ENCODE measurements around the gene LRRC8D. TPM values are rescaled to one million over a fixed set of nuclear protein-coding genes. Genes with fewer than 3 reads are reported as not detected.

Gene LRRC8D
- total RNA-seq, 4 donors from 2014 or later, result 28.9 to 113 (median 58.8) TPM

DNA sequence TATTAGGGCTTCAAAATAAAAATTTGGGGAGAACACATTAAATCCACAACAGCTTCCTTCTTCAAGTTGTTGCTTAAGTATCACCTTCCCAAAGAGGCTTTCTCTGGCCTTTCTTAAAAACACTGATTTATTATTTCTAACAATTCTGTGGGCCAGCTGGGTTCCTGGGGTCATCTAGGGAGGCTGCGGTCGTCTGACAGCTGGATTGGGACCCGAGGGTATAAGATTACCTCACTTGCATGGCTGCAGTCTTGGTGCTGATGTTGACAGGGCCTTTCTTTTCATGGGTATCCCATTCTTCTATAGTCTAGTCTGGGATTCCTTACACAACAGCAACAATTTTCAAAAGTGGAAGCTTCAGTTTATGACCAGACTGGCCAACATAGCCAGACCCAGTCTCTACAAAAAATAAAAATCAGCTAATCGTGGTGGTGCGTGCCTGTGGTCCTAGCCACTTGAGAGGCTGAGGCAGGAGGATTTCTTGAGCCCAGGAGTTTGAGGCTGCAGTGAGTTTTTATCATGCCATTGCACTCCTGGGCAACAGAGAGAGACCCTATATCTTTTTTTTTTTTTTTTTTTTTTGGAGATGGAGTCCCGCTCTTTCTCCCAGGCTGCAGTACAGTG is 128.0 kb downstream of the LRRC8D start:
- no peak overlapping the region for H3K4me3 ChIP-seq

DNA sequence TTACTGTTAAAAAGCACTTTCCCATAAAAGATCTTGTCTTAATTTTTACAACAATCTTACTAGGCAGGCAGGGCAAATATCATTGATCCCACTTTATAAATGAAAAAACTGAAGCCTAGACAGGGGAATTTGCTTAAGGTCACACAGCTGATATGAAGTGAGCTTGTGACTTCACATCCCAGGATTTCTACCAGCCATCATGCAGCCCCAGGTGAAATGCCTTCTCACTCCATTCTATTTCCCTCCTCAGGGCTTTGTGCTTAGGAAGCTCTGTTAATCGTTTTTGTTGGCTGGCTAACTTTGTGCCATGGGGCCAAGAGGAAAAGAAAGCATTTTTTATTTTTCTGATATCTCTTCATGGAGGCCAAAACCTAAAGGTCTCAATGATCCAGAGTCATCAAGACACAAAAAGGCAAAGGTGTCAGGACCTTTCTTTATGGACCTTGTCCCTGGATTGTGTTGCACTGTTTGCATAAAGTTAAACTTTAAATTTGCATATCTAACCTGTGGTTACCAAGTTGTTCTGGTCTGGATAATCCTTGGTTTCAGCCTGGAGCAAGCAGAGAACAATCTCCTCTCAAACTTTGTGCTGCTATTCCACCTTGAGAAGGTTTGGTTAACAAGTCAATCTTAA is 129.3 kb downstream of the LRRC8D start:
- no peaks in the 10 kb centered on the region for H3K27me3 ChIP-seq
- DNase-seq, result no peak
- H3K4me3 ChIP-seq, result no peak overlapping the region
- TF ChIP-seq, protein P1, sequence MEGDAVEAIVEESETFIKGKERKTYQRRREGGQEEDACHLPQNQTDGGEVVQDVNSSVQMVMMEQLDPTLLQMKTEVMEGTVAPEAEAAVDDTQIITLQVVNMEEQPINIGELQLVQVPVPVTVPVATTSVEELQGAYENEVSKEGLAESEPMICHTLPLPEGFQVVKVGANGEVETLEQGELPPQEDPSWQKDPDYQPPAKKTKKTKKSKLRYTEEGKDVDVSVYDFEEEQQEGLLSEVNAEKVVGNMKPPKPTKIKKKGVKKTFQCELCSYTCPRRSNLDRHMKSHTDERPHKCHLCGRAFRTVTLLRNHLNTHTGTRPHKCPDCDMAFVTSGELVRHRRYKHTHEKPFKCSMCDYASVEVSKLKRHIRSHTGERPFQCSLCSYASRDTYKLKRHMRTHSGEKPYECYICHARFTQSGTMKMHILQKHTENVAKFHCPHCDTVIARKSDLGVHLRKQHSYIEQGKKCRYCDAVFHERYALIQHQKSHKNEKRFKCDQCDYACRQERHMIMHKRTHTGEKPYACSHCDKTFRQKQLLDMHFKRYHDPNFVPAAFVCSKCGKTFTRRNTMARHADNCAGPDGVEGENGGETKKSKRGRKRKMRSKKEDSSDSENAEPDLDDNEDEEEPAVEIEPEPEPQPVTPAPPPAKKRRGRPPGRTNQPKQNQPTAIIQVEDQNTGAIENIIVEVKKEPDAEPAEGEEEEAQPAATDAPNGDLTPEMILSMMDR (IDR thresholded peaks at IDR 0.05), result no peak
- TF ChIP-seq POLR2A (IDR thresholded peaks at IDR 0.05), result no peak
- H3K27ac ChIP-seq, result no peak overlapping the region
- H3K36me3 ChIP-seq, result no peaks in the 10 kb centered on the region
- H3K9me3 ChIP-seq, result no peaks in the 10 kb centered on the region
- no peaks in the 10 kb centered on the region for H3K4me1 ChIP-seq

More for the DNA sequence above, 128.0 kb downstream of the LRRC8D start:
- no peaks in the 10 kb centered on the region for H3K27me3 ChIP-seq
- no peak overlapping the region for H3K27ac ChIP-seq
- DNase-seq, result no peak
- no peaks in the 10 kb centered on the region for H3K4me1 ChIP-seq
- no peaks in the 10 kb centered on the region for H3K36me3 ChIP-seq
- no peaks in the 10 kb centered on the region for H3K9me3 ChIP-seq
- no peak for TF ChIP-seq POLR2A (IDR thresholded peaks at IDR 0.05)
- TF ChIP-seq, protein P1 (IDR thresholded peaks at IDR 0.05), result no peak

DNA sequence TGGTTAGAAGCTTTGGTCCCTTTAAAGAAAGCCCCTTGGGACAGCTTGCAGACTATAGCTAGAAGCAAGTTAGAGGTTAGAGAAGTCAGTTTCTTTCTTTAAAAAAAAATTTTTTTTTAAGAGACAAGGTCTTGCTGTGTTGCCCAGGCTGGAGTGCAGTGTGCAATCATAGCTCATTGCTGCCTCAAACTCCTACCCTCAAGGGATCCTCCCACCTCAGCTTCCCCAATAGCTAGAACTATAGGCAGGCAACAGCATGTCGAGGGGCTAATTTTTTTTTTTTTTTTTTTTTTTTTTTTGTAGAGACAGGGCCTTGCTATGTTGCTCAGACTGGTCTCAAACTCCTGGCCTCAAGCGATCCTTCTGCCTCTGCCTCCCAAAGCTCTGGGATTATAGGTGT is 129.9 kb downstream of the LRRC8D start:
- no peak for TF ChIP-seq POLR2A (IDR thresholded peaks at IDR 0.05)
- TF ChIP-seq, protein P1 (IDR thresholded peaks at IDR 0.05), result no peak
- Histone ChIP-seq H3K4me1 (no peaks in the 10 kb centered on the region), H3K27me3 (no peaks in the 10 kb centered on the region), H3K4me3 (no peak overlapping the region), H3K9me3 (no peaks in the 10 kb centered on the region), H3K27ac (no peak overlapping the region), H3K36me3 (no peaks in the 10 kb centered on the region)
- no peak for DNase-seq

DNA sequence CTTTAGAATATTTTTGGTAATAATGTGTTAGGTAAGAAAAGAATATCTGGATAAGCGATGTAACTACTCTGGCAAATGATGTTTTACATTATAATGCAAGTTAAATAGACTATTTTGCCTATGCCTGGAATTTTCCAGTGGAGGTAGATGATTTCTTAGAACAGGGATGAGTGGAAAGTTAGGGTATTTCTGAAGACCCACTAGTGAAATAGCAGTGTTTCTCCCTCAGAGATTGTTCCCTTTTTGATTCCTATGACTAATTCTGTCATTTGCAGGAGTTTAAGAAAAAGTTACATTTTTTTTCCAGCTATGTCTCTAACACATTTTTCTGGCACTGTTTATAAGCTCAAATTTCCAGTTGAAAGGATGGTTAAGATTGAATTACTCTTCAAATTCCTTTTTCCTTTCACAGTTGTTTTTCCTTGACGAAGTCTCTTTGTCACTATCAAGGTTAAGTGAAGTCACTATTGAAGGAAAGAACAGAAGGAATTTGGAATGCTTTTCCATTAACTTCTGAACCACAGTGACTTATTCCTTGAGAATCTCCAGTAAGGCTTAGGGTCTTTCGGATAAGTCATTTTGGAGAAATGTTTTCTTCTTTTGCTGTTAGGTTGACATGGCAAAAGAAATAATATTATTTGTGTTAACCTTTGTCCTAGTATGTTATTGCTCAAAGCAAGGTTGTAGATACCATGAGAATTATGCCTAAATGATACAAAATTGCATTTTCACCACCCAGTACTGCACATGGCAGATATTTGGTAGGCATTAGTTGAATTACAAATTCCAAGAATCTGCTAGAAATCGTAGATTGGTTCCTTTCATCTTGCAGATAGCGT is 131.2 kb downstream of the LRRC8D start:
- no peaks in the 10 kb centered on the region for H3K36me3 ChIP-seq
- no peaks in the 10 kb centered on the region for H3K27me3 ChIP-seq
- no peaks in the 10 kb centered on the region for H3K4me1 ChIP-seq
- no peak for TF ChIP-seq POLR2A (IDR thresholded peaks at IDR 0.05)
- TF ChIP-seq, protein P1 (IDR thresholded peaks at IDR 0.05), result no peak
- no peak for DNase-seq
- H3K27ac ChIP-seq, result no peak overlapping the region
- H3K9me3 ChIP-seq, result no peaks in the 10 kb centered on the region
- H3K4me3 ChIP-seq, result no peak overlapping the region

DNA sequence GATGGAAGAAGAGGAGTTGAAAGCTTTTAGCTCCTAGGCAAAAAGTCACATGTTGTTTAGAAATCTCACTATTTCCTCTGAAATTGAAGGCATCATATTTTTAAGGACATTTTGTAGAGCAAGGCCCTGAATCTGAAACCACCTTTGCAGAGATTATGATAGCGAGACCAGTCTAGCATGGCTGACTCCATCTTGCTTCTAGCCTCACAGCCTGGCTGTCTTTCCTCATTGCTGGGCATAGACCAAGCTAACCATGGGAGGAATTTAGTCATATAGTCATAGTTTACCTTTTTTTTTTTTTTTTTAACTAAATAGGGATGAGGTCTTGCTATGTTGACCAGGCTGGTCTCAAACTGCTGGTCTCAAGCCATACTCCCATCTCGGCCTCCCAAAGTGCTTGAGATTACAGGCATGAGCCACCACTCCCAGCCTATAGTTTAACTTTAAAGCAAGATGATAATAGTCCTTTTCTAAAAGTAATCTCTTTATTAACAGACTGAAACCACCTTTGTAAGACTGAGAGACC is 131.8 kb downstream of the LRRC8D start:
- no peak for DNase-seq
- H3K4me3 ChIP-seq, result no peak overlapping the region
- H3K9me3 ChIP-seq, result no peaks in the 10 kb centered on the region
- no peaks in the 10 kb centered on the region for H3K4me1 ChIP-seq
- H3K27me3 ChIP-seq, result no peaks in the 10 kb centered on the region
- no peak for TF ChIP-seq POLR2A (IDR thresholded peaks at IDR 0.05)
- TF ChIP-seq, protein P1 (IDR thresholded peaks at IDR 0.05), result no peak
- no peaks in the 10 kb centered on the region for H3K36me3 ChIP-seq
- peak overlapping the region in 1 of 4 donors; percentile 22 for H3K27ac ChIP-seq
